PC-3 (cell line): ENCODE results near the gene NTRK1.

ENCODE experiments used
- EZH2 ChIP-seq: fragments of 300-600 bp; sonication (generic); IDR thresholded peaks from one replicate; pipeline ENCODE4 v1.6.1; 2017; ENCODE audit warnings: antibody characterized with exemption, mild to moderate bottlenecking, low read length; ENCODE audit not compliant: unreplicated experiment
- EZH2phosphoT487 ChIP-seq: fragments of 300-600 bp; sonication (generic); IDR thresholded peaks from 2 replicates; pipeline ENCODE4 v1.6.1; 2018; ENCODE audit warnings: mild to moderate bottlenecking, antibody characterized with exemption, low read length, borderline replicate concordance
- TF ChIP-seq, protein P1 (sequence below): fragments of 300-600 bp; sonication (generic); conservative IDR thresholded peaks from 2 replicates; pipeline ENCODE4 v1.5.1; 2017; ENCODE audit warnings: antibody characterized with exemption, low read depth, mild to moderate bottlenecking, low read length

DNA sequence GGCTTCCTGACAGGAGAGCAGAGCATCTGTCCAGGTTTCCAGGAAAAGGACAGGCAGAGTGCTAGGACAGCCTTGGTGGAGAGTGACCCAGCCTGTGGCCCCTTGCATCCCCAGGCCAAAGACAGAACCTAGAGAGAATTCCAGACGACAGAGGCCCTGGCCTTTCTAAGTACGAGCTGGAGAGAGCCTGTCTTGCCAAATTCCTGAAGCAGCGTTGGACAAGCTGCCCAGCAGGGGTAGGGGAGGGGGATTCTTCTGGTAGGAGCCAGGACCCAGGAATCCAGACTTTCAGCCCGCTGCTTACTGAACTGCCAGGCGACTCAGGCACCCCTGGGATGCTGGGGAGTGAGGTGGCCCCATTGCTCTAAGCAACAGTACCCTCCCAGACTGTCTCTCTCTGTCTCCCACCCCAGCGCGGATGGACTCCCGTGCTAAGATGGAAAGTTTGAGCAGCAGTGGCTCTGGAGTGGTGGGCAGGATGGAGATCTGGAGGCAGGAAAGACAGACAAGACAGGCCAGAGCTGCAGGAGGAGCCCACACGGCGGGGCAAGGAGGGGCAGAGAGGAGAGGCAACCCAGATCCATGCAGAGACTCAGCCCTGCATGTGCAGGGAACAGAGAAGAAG, 24.0 kb downstream of the NTRK1 start:
- TF ChIP-seq, protein P1, sequence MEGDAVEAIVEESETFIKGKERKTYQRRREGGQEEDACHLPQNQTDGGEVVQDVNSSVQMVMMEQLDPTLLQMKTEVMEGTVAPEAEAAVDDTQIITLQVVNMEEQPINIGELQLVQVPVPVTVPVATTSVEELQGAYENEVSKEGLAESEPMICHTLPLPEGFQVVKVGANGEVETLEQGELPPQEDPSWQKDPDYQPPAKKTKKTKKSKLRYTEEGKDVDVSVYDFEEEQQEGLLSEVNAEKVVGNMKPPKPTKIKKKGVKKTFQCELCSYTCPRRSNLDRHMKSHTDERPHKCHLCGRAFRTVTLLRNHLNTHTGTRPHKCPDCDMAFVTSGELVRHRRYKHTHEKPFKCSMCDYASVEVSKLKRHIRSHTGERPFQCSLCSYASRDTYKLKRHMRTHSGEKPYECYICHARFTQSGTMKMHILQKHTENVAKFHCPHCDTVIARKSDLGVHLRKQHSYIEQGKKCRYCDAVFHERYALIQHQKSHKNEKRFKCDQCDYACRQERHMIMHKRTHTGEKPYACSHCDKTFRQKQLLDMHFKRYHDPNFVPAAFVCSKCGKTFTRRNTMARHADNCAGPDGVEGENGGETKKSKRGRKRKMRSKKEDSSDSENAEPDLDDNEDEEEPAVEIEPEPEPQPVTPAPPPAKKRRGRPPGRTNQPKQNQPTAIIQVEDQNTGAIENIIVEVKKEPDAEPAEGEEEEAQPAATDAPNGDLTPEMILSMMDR = no peak
- no peak for TF ChIP-seq EZH2phosphoT487
- no peak for TF ChIP-seq EZH2
